ENCODE data around the gene LYPLA2. TPM values are rescaled to one million over a fixed set of nuclear protein-coding genes. Genes with fewer than 3 reads are reported as not detected.

LYPLA2 gene
- total RNA-seq, 1 experiment from 2014 or later: 78.0 TPM

DNA sequence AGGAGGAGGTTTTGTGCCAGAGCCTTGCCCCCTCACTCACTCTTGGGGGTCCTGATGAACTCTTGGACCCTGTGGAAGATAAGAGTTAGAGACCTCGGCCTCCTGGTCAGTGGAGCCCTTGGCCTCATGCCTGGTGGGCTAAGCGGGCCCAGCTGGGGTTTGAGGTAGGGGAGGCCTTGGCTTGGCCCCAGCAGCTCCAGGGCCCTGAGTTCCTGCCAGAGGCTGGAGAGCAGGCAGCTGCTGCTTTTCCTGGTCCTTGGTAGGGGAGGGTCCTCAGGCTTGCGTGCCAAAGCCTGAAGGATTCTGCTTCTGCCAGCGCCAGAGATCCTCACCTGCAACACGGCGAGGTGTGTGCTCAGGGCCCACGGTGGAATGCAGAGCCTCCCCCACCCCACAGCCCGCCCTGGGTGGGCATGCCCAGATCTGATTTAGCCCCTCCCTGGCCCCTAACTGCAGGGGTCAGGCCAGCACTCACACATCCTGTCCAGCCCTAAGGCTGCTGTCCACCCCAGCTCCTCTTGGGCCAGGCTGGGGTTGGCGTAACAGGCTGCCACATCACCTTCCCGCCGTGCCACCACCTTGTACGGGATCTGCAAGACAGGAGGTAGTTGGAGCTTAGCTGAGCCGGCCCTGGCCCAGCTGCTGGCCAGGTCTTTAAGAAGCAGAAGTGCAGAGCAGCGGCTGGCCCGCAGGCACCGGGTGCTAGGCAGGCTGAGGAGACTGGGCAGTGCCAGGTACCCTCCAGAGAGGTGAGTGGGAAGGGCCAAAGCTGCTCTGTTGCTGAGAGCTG, 4.9 kb downstream of the LYPLA2 start:
- Histone ChIP-seq H3K9ac (ENCODE audit: low read length) (no peak overlapping the region), H3K4me1 (ENCODE audit: control insufficient read depth in 1 of 2, insufficient read depth in 2 of 2, low read length in 2 of 2) (peaks cover 21 to 47% of the 10 kb centered on the region in 2 experiments), H3K9me3 (ENCODE audit: control insufficient read depth in 1 of 2, insufficient read depth in 1 of 2, low read depth in 1 of 2, low read length in 2 of 2) (no peaks in the 10 kb centered on the region), H3K4me2 (ENCODE audit: low read length) (no peak overlapping the region), H3K4me3 (replicated peaks in 1 of 2; ENCODE audit: low read depth in 1 of 2, low read length in 2 of 2) (no peak overlapping the region), H3K79me2 (ENCODE audit: insufficient read depth, low read length) (peaks cover 51% of the 10 kb centered on the region), H3K36me3 (ENCODE audit: control insufficient read depth in 1 of 2, insufficient read depth in 2 of 2, low read length in 2 of 2) (peaks cover 15 to 33% of the 10 kb centered on the region in 2 experiments; a peak in 3 of 4 replicates), H3K27me3 (ENCODE audit: insufficient read depth, low read length) (no peaks in the 10 kb centered on the region), H3K9me2 (ENCODE audit: insufficient read depth) (no peaks in the 10 kb centered on the region), H4K20me1 (ENCODE audit: insufficient read depth) (no peaks in the 10 kb centered on the region), H3K27ac (ENCODE audit: low read depth, low read length) (no peak overlapping the region), H2AFZ (ENCODE audit: low read depth, low read length, poor library complexity, severe bottlenecking) (no peak overlapping the region)
- intact Hi-C loops (cut with micrococcal nuclease): loop anchor here (5.0 kb wide), 1 partner anchor 121 kb away; no protein-coding TSS in a partner anchor
- ATAC-seq (no peak), DNase-seq (ENCODE audit: low read depth, low spot score) (no peak)
- BruUV-seq (replicated peaks): no TSS peak
- TF ChIP-seq SP1 (IDR thresholded peaks at IDR 0.05; ENCODE audit: low read depth) (no peak), ELF1 (IDR thresholded peaks at IDR 0.05; ENCODE audit: borderline replicate concordance, low read depth) (no peak), EGR1 (IDR thresholded peaks at IDR 0.05; ENCODE audit: low read depth) (no peak), CBX3 (IDR thresholded peaks at IDR 0.05; ENCODE audit: low read depth) (no peak), ZNF274 (IDR thresholded peaks at IDR 0.05; ENCODE audit: low read depth, low read length) (no peak), POLR2AphosphoS5 (IDR thresholded peaks at IDR 0.05; ENCODE audit: low read depth, low read length) (no peak; the same call in 1 of the 2 replicates), RAD21 (IDR thresholded peaks at IDR 0.05; ENCODE audit: low read depth) (no peak), EZH2phosphoT487 (IDR thresholded peaks at IDR 0.05; ENCODE audit: borderline replicate concordance) (no peak), FOSL1 (IDR thresholded peaks at IDR 0.05; ENCODE audit: low read depth) (no peak), YY1 (IDR thresholded peaks at IDR 0.05; ENCODE audit: extremely low read depth, insufficient replicate concordance, low read depth, low read length) (no peak), SRF (IDR thresholded peaks at IDR 0.05; ENCODE audit: low read depth) (no peak)
- TF ChIP-seq, protein P1, sequence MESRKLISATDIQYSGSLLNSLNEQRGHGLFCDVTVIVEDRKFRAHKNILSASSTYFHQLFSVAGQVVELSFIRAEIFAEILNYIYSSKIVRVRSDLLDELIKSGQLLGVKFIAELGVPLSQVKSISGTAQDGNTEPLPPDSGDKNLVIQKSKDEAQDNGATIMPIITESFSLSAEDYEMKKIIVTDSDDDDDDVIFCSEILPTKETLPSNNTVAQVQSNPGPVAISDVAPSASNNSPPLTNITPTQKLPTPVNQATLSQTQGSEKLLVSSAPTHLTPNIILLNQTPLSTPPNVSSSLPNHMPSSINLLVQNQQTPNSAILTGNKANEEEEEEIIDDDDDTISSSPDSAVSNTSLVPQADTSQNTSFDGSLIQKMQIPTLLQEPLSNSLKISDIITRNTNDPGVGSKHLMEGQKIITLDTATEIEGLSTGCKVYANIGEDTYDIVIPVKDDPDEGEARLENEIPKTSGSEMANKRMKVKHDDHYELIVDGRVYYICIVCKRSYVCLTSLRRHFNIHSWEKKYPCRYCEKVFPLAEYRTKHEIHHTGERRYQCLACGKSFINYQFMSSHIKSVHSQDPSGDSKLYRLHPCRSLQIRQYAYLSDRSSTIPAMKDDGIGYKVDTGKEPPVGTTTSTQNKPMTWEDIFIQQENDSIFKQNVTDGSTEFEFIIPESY (IDR thresholded peaks at IDR 0.05; ENCODE audit: extremely low read depth, insufficient replicate concordance, low read length): no peak
- TF ChIP-seq, protein P2, sequence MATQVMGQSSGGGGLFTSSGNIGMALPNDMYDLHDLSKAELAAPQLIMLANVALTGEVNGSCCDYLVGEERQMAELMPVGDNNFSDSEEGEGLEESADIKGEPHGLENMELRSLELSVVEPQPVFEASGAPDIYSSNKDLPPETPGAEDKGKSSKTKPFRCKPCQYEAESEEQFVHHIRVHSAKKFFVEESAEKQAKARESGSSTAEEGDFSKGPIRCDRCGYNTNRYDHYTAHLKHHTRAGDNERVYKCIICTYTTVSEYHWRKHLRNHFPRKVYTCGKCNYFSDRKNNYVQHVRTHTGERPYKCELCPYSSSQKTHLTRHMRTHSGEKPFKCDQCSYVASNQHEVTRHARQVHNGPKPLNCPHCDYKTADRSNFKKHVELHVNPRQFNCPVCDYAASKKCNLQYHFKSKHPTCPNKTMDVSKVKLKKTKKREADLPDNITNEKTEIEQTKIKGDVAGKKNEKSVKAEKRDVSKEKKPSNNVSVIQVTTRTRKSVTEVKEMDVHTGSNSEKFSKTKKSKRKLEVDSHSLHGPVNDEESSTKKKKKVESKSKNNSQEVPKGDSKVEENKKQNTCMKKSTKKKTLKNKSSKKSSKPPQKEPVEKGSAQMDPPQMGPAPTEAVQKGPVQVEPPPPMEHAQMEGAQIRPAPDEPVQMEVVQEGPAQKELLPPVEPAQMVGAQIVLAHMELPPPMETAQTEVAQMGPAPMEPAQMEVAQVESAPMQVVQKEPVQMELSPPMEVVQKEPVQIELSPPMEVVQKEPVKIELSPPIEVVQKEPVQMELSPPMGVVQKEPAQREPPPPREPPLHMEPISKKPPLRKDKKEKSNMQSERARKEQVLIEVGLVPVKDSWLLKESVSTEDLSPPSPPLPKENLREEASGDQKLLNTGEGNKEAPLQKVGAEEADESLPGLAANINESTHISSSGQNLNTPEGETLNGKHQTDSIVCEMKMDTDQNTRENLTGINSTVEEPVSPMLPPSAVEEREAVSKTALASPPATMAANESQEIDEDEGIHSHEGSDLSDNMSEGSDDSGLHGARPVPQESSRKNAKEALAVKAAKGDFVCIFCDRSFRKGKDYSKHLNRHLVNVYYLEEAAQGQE (IDR thresholded peaks at IDR 0.05; ENCODE audit: low read depth): no peak
- TF ChIP-seq, protein P3, sequence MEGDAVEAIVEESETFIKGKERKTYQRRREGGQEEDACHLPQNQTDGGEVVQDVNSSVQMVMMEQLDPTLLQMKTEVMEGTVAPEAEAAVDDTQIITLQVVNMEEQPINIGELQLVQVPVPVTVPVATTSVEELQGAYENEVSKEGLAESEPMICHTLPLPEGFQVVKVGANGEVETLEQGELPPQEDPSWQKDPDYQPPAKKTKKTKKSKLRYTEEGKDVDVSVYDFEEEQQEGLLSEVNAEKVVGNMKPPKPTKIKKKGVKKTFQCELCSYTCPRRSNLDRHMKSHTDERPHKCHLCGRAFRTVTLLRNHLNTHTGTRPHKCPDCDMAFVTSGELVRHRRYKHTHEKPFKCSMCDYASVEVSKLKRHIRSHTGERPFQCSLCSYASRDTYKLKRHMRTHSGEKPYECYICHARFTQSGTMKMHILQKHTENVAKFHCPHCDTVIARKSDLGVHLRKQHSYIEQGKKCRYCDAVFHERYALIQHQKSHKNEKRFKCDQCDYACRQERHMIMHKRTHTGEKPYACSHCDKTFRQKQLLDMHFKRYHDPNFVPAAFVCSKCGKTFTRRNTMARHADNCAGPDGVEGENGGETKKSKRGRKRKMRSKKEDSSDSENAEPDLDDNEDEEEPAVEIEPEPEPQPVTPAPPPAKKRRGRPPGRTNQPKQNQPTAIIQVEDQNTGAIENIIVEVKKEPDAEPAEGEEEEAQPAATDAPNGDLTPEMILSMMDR (IDR thresholded peaks at IDR 0.05 in 2 of 3, conservative IDR thresholded peaks at IDR 0.05 in 1 of 3; ENCODE audit: borderline replicate concordance in 1 of 3, insufficient read depth in 1 of 3, low read depth in 2 of 3, low read length in 2 of 3): no peak
- ChIA-PET POLR2A (no interaction called here), RAD21 (ENCODE audit: low non-redundant PET in 1 of 2, low total read pairs in 2 of 2, uncharacterized antibody in 2 of 2, unreplicated experiment in 2 of 2) (no interaction called here), CTCF (interaction anchor here (1.1 to 2.0 kb wide), 2 partner anchors 15 to 24 kb away, joined by 5 to 9 read pairs; no protein-coding TSS in a partner anchor)
